HG02610 (cell line): ENCODE results near the gene ATP4A.

ENCODE experiments used
- ATAC-seq: cut with Tn5 transposase; IDR thresholded peaks from one replicate; pipeline ENCODE4 v1.9.1; 2021; ENCODE audit warnings: mild to moderate bottlenecking, moderate library complexity; ENCODE audit not compliant: unreplicated experiment

The ATP4A gene

DNA sequence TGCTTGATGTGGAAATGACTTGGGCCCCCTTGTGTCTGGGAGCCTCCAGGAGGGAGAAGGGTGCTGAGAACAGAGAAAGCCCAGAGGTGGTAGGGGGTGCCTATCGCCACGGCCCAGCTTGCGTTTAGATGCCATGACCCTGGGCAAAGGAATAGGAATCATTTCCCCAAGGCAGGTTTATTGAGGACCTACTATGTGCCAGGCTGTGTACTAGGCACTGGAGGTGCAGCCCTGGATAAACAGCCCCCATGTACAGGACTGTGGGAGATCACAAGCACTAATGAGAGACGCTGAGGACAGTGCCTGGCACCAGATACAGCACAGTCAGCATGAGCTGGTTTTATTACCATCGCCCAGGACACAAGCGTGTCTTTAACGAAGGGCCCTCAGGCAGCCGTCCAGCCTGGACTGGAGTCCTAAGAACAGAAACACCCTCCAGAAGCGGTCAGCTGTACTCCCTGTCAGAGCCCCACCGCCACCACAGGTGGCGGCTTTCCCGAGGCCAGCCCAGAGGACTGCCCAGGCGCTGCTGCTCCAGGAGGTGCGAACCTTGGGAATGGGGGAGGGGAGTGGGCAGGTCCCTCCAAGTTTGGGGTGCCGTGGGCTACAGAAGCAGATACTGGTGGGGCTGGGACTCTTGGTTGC is 13.5 kb downstream of the ATP4A start:
- ATAC-seq: no peak

DNA sequence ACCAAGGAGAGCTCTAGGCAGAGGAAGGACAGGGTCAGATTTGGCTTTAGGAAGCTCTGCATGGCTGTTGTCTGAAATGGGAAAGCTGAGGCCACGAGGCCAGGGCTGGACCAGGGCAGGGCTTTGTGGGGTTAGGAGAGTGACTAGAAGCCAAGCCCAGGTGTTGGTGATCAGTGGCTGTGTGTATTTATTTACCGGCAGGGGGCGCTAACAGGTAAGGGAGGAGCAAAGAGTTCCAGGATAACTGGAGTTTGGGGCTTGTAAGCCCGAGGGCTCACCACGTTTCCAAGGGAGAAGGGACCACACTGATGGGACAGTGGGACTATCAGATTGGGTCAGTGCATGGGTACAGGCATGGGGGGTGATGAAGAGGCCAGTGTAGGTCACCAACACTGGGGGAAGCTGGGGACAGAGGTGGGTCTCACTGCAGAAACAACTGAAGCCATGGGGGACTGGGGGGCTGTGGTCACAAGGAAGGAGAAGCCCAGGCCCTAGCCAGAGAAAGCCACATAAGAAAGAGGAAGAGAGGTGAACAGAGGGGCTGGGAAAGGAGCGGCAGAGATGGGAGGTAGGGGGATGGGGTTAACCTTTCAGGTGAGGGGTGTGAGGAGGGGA is 14.2 kb downstream of the ATP4A start:
- ATAC-seq: no peak

DNA sequence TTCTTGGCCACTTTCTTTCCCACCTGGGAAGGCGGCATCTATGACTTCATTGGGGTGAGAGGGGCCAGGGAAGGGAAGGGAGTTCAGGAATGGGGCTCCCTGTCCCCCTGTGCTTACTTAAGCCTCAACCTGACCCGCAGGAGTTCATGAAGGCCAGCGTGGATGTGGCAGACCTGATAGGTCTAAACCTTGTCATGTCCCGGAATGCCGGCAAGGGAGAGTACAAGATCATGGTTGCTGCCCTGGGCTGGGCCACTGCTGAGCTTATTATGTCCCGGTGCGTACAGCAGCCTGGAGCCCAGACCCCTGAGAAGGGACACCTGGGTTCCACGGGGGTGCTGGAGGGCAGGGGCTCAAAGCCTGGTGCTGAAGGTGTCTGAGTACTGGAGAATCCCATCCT is 16.9 kb downstream of the ATP4A start:
- ATAC-seq: no peak

DNA sequence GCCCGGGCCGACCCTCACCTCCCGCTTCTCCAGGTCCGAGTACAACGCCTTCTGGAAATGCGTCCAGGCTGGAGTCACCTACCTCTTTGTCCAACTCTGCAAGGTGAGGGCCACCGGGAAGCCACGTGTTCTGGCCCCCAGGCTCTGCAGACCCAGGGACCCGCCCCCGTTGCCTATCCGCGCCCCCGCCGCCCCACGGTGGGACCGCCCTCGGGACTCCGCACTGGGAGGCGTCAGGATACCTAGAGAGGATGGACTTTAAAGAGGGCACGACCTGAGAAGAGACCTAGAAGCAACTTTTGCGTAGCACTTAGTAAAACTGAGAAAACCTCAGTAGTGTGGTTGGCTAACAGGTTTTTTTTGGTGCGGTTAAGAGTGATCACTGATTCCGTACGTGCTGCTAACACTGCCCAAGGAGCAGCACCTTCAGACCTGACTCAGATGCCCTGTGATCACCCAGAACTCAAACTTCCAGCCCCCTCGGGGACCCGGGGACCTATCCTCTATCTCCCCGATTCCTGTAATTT is 17.5 kb downstream of the ATP4A start:
- peak; percentile 51 for ATAC-seq

DNA sequence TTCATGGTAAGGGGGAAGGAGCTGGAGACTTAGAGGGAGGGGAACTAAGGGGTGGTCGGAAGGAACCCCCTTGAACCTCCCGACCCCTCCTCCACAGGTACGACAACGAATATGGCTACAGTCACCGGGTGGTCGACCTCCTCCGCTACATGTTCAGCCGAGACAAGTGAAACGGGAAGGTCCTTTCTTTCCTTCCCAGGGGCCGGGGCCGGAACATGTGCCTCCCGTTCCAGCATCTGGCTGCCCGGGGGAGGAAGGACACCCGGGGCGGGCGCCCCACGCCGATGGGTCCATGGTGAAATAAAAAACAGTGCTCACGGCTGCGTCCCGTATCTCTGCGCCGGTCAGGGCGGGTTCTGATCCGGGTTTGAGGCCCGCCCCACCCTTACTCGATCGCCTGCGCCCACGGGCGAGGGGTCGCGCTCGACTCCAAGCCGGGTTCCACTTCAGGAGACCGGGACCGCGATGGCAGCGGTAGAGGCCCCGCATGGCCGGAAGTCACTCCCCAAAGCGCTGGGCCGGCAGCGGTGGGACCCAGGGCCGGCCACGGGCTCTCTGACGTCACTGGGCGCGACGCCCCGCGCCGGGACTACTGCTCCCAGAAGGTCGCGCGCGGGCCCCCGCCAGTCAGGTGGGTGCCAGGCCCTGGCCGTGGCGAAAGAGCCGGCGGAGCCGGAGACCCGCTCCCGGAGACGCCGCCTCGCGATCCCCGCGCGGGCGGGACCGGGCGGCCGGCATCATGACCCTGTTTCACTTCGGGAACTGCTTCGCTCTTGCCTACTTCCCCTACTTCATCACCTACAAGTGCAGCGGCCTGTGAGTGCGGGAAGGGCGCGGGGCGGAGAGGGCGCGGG is 18.2 kb downstream of the ATP4A start, which contains the start of gene TMEM147:
Gene TMEM147 (plus strand): TSS at position 626 of the 854 bp plus-strand sequence. CDS start 114 bp downstream, at position 740.
- ATAC-seq: peak; percentile 69

DNA sequence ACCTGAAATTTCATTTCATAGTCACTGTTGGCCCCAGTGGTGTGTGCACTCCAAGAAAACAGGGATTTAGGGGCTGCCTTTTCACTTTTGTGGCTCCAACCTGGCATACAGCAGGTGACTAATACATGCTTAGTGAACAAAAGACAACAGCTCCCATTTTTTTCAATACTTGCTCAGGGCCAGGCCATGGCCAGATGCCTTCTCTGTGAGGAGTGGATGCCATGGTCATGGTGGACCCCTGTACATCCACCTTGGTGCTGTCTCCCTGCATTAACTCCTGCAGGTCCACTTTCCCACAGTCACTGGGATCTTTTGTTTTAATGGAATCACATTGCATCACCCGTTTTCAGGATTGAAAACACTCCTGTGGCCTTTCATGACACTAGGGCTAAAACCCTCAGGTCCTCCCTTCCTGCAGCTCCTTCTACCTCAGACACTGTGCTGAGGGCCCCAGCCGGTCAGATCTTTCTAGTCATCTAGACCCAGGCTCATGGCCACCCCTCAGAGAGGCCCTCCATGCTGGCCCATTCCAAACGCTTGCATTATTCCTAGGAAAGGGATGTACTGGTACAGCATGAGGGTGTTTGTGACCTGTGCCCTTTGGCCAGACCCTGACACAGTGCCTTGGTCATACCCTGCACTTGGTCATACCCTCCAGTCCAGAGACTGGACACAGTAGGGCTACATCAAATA is 19.2 kb downstream of the ATP4A start:
- ATAC-seq: no peak

DNA sequence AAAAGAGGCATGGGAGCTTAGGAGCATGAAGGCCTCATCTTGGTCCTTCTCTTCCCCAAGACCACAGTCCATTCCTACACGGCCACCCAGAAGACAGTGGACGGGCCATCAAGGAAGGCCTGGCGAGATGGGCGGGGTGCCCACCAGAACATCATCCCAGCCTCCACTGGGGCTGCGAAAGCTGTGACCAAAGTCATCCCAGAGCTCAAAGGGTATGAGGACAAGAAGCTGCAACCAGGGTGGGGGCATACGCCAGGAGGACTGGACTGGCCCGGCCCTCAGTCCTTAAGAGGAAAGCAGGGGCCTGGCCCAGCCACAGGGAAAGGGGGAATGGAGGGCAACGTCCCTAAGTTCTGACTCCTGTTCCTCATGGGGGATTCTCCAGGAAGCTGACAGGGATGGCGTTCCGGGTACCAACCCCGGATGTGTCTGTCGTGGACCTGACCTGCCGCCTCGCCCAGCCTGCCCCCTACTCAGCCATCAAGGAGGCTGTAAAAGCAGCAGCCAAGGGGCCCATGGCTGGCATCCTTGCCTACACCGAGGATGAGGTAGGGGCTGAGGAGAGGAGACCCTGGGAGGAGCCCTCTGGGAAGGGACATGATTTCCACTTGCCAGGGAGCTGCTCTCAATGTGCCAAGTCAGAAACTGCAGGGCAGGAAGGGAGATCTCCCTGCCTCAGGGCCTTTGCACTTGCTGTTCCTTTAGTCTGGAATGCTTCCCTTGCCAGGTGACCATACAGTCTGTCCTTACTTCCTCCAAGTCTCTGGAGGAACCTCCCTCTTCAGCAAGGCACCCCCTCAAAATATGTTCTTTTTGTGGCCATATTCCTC is 20.0 kb downstream of the ATP4A start:
- ATAC-seq: no peak

DNA sequence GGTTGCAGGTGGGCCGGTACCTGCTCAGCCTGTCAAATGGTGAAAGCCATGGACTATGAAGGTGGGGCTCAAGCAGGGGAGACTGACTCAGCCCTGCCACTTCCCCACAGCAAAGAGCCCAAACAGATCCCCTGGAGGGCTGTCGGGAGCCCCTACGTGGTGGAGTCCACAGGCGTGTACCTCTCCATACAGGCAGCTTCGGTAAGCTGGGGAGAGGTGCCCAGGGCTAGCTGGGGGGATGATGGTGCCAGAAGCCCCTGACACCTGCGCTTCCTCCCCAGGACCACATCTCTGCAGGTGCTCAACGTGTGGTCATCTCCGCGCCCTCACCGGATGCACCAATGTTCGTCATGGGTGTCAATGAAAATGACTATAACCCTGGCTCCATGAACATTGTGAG is 21.2 kb downstream of the ATP4A start:
- no peak for ATAC-seq

DNA sequence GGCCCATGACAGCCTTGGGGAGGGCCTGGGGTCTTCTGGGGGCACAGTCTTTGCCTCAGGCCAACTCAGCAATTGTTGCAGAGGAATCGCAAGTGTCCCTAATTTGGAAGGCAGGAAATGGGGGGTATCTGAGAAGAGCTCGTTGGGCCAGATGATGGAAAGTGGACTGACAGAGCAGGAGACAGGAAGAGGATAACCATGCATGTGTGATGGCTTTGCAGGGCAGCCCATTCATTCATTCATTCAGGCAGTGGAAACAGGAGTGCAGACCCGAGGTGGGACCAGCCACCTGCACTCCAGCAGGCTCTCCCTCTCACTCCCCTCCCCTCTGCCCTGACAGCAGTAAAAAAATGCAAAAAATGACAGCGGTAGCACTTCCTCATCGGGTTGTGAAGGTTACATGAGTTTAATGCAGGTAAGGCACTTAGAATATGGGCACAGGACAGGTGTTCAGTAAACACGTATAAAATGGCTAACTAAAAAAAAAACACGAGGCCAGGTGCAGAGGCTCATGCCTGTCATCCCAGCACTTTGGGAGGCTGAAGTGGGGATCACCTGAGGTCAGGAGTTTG is 23.0 kb downstream of the ATP4A start:
- ATAC-seq: no peak

DNA sequence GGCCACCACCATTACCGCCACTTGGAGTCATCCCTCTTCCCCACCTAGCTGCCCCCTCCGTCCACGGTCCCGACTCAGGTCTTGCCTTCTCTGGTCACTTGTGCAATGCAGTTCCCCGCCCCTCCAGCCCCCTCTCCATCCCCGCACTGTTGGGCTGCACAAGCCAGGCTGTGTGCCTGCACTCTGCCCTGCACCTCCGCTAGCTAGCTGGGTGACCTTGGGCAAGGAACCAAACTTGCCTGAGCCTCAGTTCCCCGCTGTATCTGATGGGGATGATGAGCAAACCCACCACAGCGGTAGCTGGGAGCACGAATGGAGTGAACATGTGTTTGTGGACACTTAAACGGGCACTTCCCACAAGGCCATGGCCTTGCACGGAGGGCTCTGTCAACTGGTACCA is 23.6 kb downstream of the ATP4A start:
- ATAC-seq: no peak

DNA sequence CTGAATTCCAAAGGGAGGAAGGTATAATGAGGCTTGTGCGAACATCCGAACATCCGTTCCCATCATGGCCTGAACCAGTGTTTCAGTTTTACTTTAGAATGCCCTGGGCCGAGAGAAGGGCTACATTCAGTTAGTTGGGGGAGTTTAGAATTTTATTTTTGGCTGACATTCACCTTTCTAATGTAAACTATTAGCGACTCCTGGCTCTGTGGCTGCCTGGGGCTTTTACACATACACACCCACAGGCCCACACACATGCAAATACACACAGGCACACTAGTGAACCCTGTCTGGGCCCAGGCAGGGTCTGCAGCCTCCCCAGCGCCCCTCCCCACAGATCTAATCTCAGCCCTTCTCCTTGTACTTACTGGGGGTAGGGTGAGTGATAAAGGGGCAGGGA is 24.1 kb downstream of the ATP4A start:
- ATAC-seq: no peak

DNA sequence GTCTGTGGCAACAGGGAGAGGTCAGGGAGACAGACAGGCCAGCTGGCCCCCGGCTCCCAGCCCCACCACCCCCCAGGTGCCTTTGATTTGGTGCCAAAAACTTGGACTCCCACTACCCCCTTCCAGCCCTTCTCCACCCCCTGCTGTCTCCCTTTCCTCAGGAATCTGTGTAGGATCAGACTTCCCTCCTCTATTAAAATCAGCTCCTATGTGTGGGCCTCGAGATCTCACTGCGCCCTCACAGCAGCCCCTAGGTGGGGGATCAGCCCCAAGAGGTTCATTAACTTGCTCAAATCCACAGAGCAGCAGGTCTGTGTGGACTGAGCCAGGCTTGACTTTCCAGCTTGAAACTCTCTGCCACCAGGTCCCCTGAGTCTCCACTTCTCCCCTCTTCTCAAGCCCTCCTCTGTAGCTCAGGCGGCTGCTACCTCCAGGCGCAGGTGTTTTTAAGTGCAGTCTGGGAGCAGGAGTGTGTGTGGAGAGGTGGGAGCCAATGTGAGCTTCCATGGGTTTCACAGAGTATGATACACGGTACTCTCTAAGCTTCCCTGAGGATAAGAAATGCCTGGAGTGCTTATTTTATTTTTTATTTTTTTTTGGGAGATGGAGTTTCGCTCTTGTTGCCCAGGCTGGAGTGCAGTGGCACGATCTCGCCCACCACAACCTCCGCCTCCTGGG is 28.5 kb downstream of the ATP4A start:
- ATAC-seq: no peak

DNA sequence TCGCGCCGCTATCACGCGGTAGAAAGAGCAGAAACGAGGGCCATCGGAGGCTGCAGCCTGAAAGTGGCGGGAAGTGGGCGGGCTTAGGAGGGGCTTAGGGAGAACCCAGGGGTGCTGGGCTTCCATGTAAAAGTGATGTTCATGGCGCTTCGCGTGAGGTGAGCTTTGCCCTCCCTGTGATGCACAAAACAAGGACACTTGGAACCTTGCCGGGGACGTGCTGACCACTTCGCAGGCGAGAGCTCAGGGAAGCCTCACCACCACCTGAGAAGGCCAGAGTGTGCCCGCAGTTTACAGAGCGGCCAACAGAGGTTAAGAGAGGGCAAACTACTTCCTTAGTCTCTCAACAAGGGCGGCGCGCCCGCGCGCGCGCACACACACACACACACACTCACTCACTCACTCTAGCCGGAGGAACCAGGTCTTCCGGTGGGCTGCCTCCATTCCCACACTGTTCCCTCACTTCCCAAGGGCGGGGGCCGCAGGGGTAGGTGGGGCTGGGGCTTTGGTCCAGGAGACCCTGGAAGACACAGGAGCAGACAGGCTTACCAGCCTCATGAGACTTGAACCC is 29.6 kb downstream of the ATP4A start:
- ATAC-seq: no peak

DNA sequence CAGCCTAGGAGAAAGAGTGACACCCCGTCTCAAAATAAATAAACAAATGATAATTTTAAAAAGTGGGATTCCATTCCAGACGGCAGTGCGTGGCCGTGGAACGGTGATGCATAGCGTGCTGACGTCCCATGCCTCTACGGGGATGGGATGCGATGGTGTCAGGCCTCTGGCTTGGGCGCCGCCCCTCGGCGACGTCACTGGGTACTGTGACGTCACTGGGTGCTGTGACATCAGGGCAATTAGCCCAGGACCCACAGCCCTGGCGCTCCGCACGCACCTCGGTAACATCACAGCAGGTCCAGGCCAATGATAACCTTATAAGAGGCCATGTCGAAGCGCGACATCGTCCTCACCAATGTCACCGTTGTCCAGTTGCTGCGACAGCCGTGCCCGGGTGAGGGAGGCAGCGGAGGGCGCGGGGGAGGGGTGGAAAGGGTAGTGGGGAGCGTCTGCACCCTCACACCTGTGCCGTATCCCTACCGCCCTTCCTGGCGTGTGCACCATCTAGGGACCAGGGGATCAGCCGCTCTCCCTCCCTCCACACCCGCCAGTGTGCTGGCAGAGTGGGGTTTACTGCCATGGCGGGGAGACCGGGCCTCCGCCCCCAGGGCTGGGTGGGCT is 30.1 kb downstream of the ATP4A start, which contains the start of gene GAPDHS:
Gene GAPDHS (plus strand): TSS at position 256 of the 621 bp plus-strand sequence. CDS start 72 bp downstream, at position 328.
- no peak for ATAC-seq

DNA sequence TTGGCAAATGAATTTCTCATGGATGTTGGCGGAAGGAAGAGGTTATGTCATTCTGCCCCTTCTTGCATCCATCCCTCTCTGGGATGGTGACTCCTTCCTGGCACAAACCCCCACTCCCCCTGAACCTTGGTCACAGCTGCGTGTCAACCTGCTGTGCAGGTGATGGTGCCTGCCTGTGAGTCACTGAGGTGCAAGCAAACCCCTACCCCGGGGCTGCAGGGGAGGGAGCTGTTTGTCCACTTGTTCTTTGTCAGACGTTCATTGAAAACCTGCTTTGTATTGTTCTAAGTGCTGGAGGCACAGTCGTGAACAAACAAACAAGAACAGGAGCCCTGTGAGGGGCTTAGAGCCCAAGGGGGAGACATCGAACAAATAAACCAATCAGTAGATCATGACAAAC is 32.2 kb downstream of the ATP4A start:
- no peak for ATAC-seq

DNA sequence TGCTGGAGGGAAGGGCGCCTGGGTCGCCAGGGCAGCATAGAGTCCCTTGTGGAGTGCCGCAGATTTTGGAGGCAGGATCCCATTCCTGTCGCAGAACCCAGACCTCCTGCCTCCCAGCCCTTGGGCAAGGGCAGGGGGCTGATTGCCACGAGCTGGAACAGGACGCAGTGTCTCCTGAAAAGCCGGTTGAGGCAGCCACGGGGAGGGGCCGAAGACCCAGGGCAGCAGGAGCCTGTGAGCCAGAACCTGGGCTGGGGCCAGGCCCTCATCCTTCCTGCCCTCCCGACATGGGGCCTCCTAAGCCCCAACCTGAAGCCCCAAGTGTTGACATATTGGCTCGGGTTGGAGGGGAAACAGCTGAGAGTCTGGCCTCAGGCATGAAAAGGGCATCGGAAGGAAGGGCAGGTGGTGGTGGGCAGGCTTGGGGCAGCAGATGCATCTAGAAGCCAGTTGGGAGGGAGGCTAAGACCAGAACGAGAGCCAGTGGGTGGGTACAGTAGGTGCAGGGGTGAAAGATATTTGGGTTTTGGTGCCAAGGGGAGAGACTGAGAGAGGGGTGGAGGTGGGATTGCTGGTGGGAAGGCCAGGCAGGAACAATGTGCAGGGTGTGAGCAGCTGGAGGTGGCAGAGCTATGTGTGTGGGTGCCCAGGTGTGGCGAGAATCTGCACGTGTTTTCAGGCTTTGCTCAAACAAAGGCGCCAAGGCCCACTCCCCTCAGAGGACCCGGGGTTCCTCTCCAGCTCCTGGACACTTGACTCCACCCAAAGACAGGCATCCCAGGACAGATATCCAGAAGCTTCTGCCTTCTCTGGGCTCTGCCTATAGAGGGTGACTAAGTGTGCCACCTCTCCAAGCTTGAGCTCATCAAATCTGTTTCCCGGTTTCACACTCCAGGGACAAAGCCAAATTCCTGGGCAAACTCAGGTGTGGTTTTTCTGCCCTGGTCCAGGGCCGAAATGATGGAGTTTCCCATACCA is 33.9 kb downstream of the ATP4A start:
- ATAC-seq: no peak
